Endothelial cell of umbilical vein (primary cell): ENCODE measurements around the gene FAM98B. TPM values are rescaled to one million over a fixed set of nuclear protein-coding genes. Genes with fewer than 3 reads are reported as not detected.

Source experiments
- Bru-seq: library from RNA; stranded (reverse); fragments of 400-500 nt; gene quantifications from one replicate; lab custom pipeline; 2021; lab: Mats Ljungman, UMichigan
- BruChase-seq, 2 experiments: library from RNA; stranded (reverse); fragments of 400-500 nt; gene quantifications; one replicate each; lab custom pipeline; 2021; lab: Mats Ljungman, UMichigan
- BruUV-seq: library from RNA; stranded (reverse); fragments of 400-500 nt; replicated peaks from 2 replicates; lab custom pipeline; 2021; lab: Mats Ljungman, UMichigan
- CTCF ChIA-PET: fragments of 300-600, 350-600 bp; sonication (Branson Sonifier 250); formaldehyde crosslinking; loops from one replicate; lab custom pipeline; 2021; ENCODE audit warnings: antibody characterized with exemption, inconsistent platforms; lab: Charles Lee
- POLR2A ChIA-PET: fragments of 300-600, 350-600 bp; sonication (Branson Sonifier 250); formaldehyde crosslinking; loops from one replicate; lab custom pipeline; 2021; ENCODE audit warnings: antibody characterized with exemption, inconsistent platforms; lab: Charles Lee
- DNase-seq: peaks from one replicate; pipeline ENCODE4 v3.0.0-alpha.2; 2011; ENCODE audit warnings: low read depth, low spot score
- FAIRE-seq: peaks from 2 replicates; lab custom pipeline; 2011; peaks lifted over from hg19 to GRCh38; lab: Jason Lieb, UNC
- H2AFZ ChIP-seq: 2 replicates; pipeline ENCODE4 v1.6.0; 2012; ENCODE audit warnings: low read depth, low read length, control low read depth, inconsistent platforms
- H3K27ac ChIP-seq: 2 replicates; pipeline ENCODE4 v1.5.1; 2011; ENCODE audit warnings: low read depth, mild to moderate bottlenecking, control low read depth, low read length, moderate library complexity; ENCODE audit not compliant: insufficient read depth
- H3K27me3 ChIP-seq, 2 experiments: 2 replicates each; pipeline versions ENCODE4 v1.6.0 to v1.6.1; 2011; ENCODE audit warnings: low read length in 2 of 2, mixed read lengths in 1 of 2; ENCODE audit not compliant: control insufficient read depth in 2 of 2, insufficient read depth in 2 of 2
- H3K36me3 ChIP-seq, 2 experiments: 2 replicates in 1 of 2; 3 replicates in 1 of 2; pipeline ENCODE4 v1.5.1; 2011; ENCODE audit warnings: low read length in 2 of 2, mild to moderate bottlenecking in 1 of 2, moderate library complexity in 1 of 2; ENCODE audit not compliant: control insufficient read depth in 2 of 2, insufficient read depth in 2 of 2; ENCODE audit errors: extremely low read depth in 1 of 2
- H3K4me1 ChIP-seq: 3 replicates; pipeline ENCODE4 v1.5.1; 2011; ENCODE audit warnings: mild to moderate bottlenecking, low read length; ENCODE audit not compliant: control insufficient read depth, insufficient read depth; ENCODE audit errors: extremely low read depth
- H3K4me2 ChIP-seq: 2 replicates; pipeline ENCODE4 v1.6.1; 2011; ENCODE audit warnings: low read length, control low read depth, mixed read lengths; ENCODE audit not compliant: insufficient read depth
- H3K4me3 ChIP-seq, 3 experiments: fragments of 200-600 bp in 1 of 3; sonication (generic), shearing (Covaris generic) in 1 of 3; replicated peaks in 1 of 3; 2 replicates each; pipeline ENCODE4 v1.5.1; 2011 to 2016; ENCODE audit warnings: control low read depth in 3 of 3, low read length in 3 of 3, mild to moderate bottlenecking in 2 of 3, inconsistent platforms in 1 of 3, low read depth in 1 of 3, moderate library complexity in 1 of 3; ENCODE audit not compliant: insufficient read depth in 1 of 3
- H3K79me2 ChIP-seq: 2 replicates; pipeline ENCODE4 v1.6.0; 2012; ENCODE audit warnings: low read length, inconsistent platforms; ENCODE audit not compliant: control insufficient read depth, insufficient read depth
- H3K9ac ChIP-seq: replicated peaks from 2 replicates; pipeline ENCODE3; 2011; ENCODE audit warnings: low read length, control low read depth; ENCODE audit not compliant: insufficient read depth; ENCODE audit errors: extremely low read depth
- H3K9me1 ChIP-seq: replicated peaks from 3 replicates; pipeline ENCODE4 v1.6.0; 2011; ENCODE audit warnings: mild to moderate bottlenecking, low read length; ENCODE audit not compliant: control insufficient read depth, insufficient read depth; ENCODE audit errors: extremely low read depth
- H3K9me3 ChIP-seq: replicated peaks from 2 replicates; pipeline ENCODE4 v1.5.1; 2012; ENCODE audit warnings: low read length, inconsistent platforms; ENCODE audit not compliant: control insufficient read depth, insufficient read depth
- H4K20me1 ChIP-seq: replicated peaks from 2 replicates; pipeline ENCODE3; 2011; ENCODE audit warnings: mild to moderate bottlenecking, low read length; ENCODE audit not compliant: control insufficient read depth, insufficient read depth; ENCODE audit errors: extremely low read depth
- CTCF ChIP-seq, 2 donors: IDR thresholded peaks; 1 replicate in 1 of 2; 2 replicates in 1 of 2; pipeline ENCODE4 v1.5.1; 2011; ENCODE audit warnings: low read length in 2 of 2, mild to moderate bottlenecking in 2 of 2, moderate library complexity in 2 of 2, control low read depth in 1 of 2, inconsistent platforms in 1 of 2, low read depth in 1 of 2; ENCODE audit not compliant: insufficient read depth in 1 of 2; ENCODE audit errors: extremely low read depth in 1 of 2
- EZH2 ChIP-seq: IDR thresholded peaks from 2 replicates; pipeline ENCODE4 v1.6.1; 2012; ENCODE audit warnings: borderline replicate concordance, low read depth, mild to moderate bottlenecking, moderate library complexity, low read length, inconsistent platforms; ENCODE audit not compliant: severe bottlenecking
- FOS ChIP-seq: IDR thresholded peaks from 2 replicates; pipeline ENCODE4 v1.6.1; 2011; ENCODE audit warnings: mild to moderate bottlenecking, low read length, moderate library complexity, borderline replicate concordance; ENCODE audit not compliant: insufficient read depth
- GATA2 ChIP-seq: IDR thresholded peaks from 2 replicates; pipeline ENCODE4 v1.7.0; 2011; ENCODE audit warnings: low read depth, mild to moderate bottlenecking, moderate library complexity, mixed read lengths, low read length; ENCODE audit not compliant: insufficient read length, insufficient read depth
- JUN ChIP-seq: IDR thresholded peaks from 2 replicates; pipeline ENCODE4 v1.6.1; 2011; ENCODE audit warnings: borderline replicate concordance, low read depth; ENCODE audit not compliant: insufficient read length, insufficient read depth
- MAX ChIP-seq: IDR thresholded peaks from 2 replicates; pipeline ENCODE4 v1.6.1; 2011; ENCODE audit not compliant: insufficient read depth, insufficient read length
- MYC ChIP-seq: IDR thresholded peaks from one replicate; pipeline ENCODE4 v1.6.1; 2011; ENCODE audit warnings: mild to moderate bottlenecking, low read depth, low read length
- POLR2A ChIP-seq: IDR thresholded peaks from 2 replicates; pipeline ENCODE4 v1.6.1; 2012; ENCODE audit warnings: low read depth, mild to moderate bottlenecking, control low read depth, low read length
- POLR2AphosphoS5 ChIP-seq: IDR thresholded peaks from 2 replicates; pipeline ENCODE4 v1.6.1; 2012; ENCODE audit warnings: low read depth, mild to moderate bottlenecking, control low read depth, low read length, moderate library complexity; ENCODE audit not compliant: insufficient read depth
- dilution Hi-C: fragments of 300-500 bp; cut with MboI; formaldehyde crosslinking; loops from one replicate; pipeline ENCODE4 v1.15.0; 2019; ENCODE audit warnings: low sequenced_read_pairs; ENCODE audit not compliant: extremely low pct_ligation_motif_present
- intact Hi-C: fragments of 100-400 bp; cut with micrococcal nuclease; formaldehyde crosslinking; loops from one replicate; pipeline ENCODE4 v1.10.0; 2022
- long read RNA-seq: library from polyadenylated mRNA; stranded (forward); transcript quantifications from one replicate; pipeline ENCODE4 v2.0.0, GENCODE V29; 2021
- polyA minus RNA-seq, 3 experiments: library from RNA; depleted of rRNA, polyadenylated mRNA; stranded (reverse); fragments of >200 nt; gene quantifications; 1 replicate in 1 of 3; 2 replicates in 2 of 3; pipeline ENCODE4 v1.2.3, GENCODE V29; 2011
- polyA plus RNA-seq, 4 experiments: library from polyadenylated mRNA; depleted of rRNA in 3 of 4; stranded (reverse) in 3 of 4; unstranded in 1 of 4; fragments of >200 nt; gene quantifications; 2 replicates each; pipeline versions ENCODE4 v1.2.1 to v1.2.3, GENCODE V29; 2011 to 2012; ENCODE audit warnings: missing spikeins in 1 of 4
- total RNA-seq: library from RNA; stranded (reverse); gene quantifications from 2 replicates; pipeline ENCODE4 v1.2.3, GENCODE V29; 2021

Gene FAM98B
- total RNA-seq (22.3 and 33.1 TPM in 2 replicates), polyA plus RNA-seq (2.1 and 4.2 TPM in 2 replicates), polyA minus RNA-seq (5.3 and 5.4 TPM in 2 replicates), Bru-seq, nascent RNA (percentile 84 among the genes with signal in this experiment), BruChase-seq, experiment 1, labeled RNA remaining after a 6-hour chase (percentile 83 among the genes with signal in this experiment), BruChase-seq, experiment 2, labeled RNA remaining after a 2-hour chase (percentile 74 among the genes with signal in this experiment)
- 6.4 and 6.6 TPM in 2 replicates for polyA plus RNA-seq (2011; cell fraction: cytosol; rRNA removed)
- 3.0 and 5.0 TPM in 2 replicates for polyA plus RNA-seq (2011; cell fraction: nucleus; rRNA removed)
- polyA plus RNA-seq (2012): 18.4 and 26.5 TPM in 2 replicates
- 2.9 TPM for polyA minus RNA-seq (2011; cell fraction: cytosol; rRNA and poly(A)+ RNA removed)
- 14.4 and 22.1 TPM in 2 replicates for polyA minus RNA-seq (2011; cell fraction: nucleus; rRNA and poly(A)+ RNA removed)
- long read RNA-seq, partial matches to known transcripts: 1 of 3 reads
- long read RNA-seq, other reads (novel, unspliced or antisense): 1 of 3 reads

GRCh38 chr15:38453971-38454695 lies at the start of gene FAM98B:
Gene FAM98B (plus strand): TSS chr15:38454127. CDS start chr15:38454162, 35 bp downstream.
- TF ChIP-seq JUN: no peak
- TF ChIP-seq POLR2A: peak; percentile 79
- TF ChIP-seq POLR2AphosphoS5: peak; percentile 74
- dilution Hi-C loops: no loop called here
- peak within 1 kb of the TSS; percentile 75 for H3K27ac ChIP-seq
- FAIRE-seq (peak; percentile 55), DNase-seq (peak; percentile 86)
- peaks cover 9% of the 10 kb centered on the region for H3K4me1 ChIP-seq
- peak within 1 kb of the TSS; percentile 54 to 96 (median 83) for H3K4me3 ChIP-seq
- peaks cover 48% of the 10 kb centered on the region for H3K79me2 ChIP-seq
- peak within 1 kb of the TSS; percentile 95 for H2AFZ ChIP-seq
- TSS peak; percentile 52 for BruUV-seq
- ChIA-PET CTCF (interaction anchor here (0.7 to 2.5 kb wide), 14 partner anchors 10 to 472 kb away, joined by 3 to 26 read pairs (median 6); no protein-coding TSS in a partner anchor), POLR2A (interaction anchor here (0.6 kb wide), 1 partner anchor 21 kb away, joined by 4 read pairs; no protein-coding TSS in a partner anchor)
- peak within 1 kb of the TSS; percentile 91 for H3K9ac ChIP-seq
- H4K20me1 ChIP-seq: no peaks in the 10 kb centered on the region
- H3K9me3 ChIP-seq: no peaks in the 10 kb centered on the region
- H3K27me3 ChIP-seq: peaks cover 2 to 19% of the 10 kb centered on the region in 2 experiments
- peak within 1 kb of the TSS; percentile 98 for H3K4me2 ChIP-seq
- no peaks in the 10 kb centered on the region for H3K36me3 ChIP-seq
- H3K9me1 ChIP-seq: no peaks in the 10 kb centered on the region
- intact Hi-C loops: no loop called here

GRCh38 chr15:38406436-38406835 lies 47.5 kb upstream of the FAM98B start:
- no TSS peak for BruUV-seq
- no peak for TF ChIP-seq CTCF (IDR thresholded peaks at IDR 0.05; ENCODE audit: extremely low read depth in 1 of 2, insufficient read depth in 1 of 2, low read depth in 1 of 2, low read length in 2 of 2)
- TF ChIP-seq MYC: no peak
- no peak for TF ChIP-seq FOS
- TF ChIP-seq MAX: no peak
- no peak for TF ChIP-seq GATA2
- TF ChIP-seq JUN: no peak
- TF ChIP-seq POLR2A: no peak
- TF ChIP-seq EZH2: no peak
- no peak for TF ChIP-seq POLR2AphosphoS5
- intact Hi-C loops (no loop called here), dilution Hi-C loops (no loop called here)
- no peak overlapping the region for H3K4me2 ChIP-seq
- H3K9ac ChIP-seq: no peak overlapping the region
- H3K27ac ChIP-seq: no peak overlapping the region
- no peaks in the 10 kb centered on the region for H4K20me1 ChIP-seq
- FAIRE-seq (no peak), DNase-seq (no peak)
- H3K4me3 ChIP-seq: no peak overlapping the region
- CTCF ChIA-PET: no interaction called here
- no peaks in the 10 kb centered on the region for H3K79me2 ChIP-seq
- no peaks in the 10 kb centered on the region for H3K36me3 ChIP-seq
- H3K9me1 ChIP-seq: no peaks in the 10 kb centered on the region
- no peaks in the 10 kb centered on the region for H3K4me1 ChIP-seq
- POLR2A ChIA-PET: no interaction called here
- peaks cover 2 to 7% of the 10 kb centered on the region in 2 experiments for H3K27me3 ChIP-seq
- no peak overlapping the region for H2AFZ ChIP-seq
- H3K9me3 ChIP-seq: no peaks in the 10 kb centered on the region
